ENCODE data around the gene MYLK.
"Not testable (repeated sequence)": the region's sequence is repeated elsewhere in the genome, so short reads cannot be mapped to it uniquely, and the experiment has no call there.

The MYLK gene

GRCh38 chr3:123722021-123722420, 162.1 kb downstream of the MYLK start:
- DNase-seq (ENCODE audit: low read depth), result no peak

GRCh38 chr3:123721095-123721689, 162.9 kb downstream of the MYLK start:
- DNase-seq (ENCODE audit: low read depth), result not testable (repeated sequence)

DNA sequence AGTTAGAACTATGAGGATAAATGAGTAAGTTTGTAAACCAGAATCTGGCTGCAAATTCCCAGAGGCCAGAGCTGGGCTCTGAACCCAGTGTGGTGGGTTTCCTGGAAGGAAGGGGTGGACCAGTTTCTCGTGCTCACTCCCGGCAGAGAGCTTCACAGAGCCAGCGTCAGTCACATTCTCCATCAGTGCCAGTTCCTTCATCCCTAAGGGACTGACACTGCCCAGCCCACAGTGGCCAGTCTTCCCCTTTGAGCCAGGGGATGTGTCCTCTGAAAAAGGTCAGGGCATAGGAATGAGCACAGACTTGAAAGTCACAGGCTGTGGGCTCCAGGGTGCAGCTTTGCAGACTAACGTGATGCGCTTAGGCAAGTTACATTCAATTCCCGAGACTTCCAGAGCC, 163.5 kb downstream of the MYLK start:
- no peak for DNase-seq (ENCODE audit: low read depth)

DNA sequence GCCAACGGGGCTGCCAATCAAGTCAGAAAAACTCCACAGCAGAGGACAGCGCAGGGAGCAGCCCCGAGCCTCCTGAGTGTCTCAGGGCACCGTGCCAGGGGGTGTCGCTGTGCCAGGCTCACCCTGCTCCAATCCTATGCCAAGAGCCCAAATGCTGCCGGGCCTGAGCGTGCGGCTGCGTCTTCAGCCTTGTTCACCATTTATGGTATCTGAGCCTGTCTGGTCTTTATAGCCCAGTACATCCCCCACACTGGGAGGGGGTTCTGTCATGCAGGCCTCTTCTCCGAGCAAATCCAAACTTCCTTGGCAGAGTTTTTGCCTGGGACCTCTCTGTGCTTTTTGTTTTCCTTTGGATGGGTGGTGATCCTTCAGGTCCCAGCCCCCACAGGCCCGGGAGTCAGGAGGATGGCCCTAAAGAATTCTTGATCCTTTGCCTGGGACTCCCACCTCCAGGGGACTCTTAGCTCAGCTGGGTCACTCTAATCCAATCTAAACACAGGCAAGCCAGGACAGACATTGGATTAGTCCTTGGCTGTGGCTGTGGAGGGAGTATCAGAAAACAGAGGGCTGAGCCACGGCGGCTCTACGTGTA, 164.2 kb downstream of the MYLK start:
- no peak for DNase-seq (ENCODE audit: low read depth)

DNA sequence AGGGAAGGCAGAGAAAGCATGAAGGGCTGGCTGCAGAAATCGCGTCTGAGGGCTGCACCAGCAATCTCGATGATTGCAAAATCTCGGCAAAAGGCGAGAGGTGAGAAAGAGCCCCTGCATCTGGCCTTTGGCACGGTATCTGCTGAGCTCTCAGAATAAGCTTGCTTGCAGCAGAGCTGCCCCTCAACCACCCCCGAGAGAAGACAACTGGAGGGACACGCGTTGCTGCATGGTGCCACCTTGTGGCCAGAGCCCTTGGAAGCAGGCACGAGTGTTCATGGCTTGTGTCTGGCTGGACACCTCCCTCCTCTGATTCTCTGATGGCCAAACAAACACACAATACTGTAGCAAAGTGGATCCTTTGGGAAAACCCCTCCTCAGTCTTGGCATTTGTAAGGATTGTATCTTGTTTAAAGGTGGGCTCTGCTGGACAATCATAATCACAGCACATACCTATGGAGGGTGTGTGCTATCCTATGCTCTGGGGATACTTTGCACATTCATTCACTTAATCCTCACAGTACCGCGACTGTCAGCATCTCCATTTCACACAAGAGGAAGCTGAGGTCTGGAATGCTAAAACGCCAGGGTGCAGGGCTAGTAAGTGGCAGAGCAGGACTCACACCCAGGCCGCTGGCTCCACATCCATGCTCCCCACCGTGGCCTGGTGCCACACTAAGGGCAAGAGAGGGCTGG, 164.9 kb downstream of the MYLK start:
- peak; percentile 80 for DNase-seq (ENCODE audit: low read depth)

DNA sequence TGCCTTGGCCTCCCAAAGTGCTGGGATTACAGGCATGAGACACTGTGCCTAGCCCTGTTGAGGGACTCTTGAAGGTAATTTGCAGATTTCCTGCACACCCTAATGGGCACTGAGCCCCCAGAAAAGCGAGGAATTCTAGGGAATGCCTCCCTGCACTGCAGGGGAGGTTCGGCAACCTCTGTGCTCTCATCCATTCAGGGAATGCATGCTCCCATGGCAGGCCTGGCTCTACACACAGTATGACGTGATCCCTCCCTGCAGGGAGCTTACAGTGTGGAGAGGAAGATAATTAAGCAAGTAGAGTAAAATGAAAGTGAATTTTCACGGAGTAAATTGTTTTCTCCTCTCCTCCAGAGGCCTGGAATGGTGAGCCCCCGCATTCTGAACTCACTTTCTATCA, 166.0 kb downstream of the MYLK start:
- DNase-seq (ENCODE audit: low read depth), result no peak

DNA sequence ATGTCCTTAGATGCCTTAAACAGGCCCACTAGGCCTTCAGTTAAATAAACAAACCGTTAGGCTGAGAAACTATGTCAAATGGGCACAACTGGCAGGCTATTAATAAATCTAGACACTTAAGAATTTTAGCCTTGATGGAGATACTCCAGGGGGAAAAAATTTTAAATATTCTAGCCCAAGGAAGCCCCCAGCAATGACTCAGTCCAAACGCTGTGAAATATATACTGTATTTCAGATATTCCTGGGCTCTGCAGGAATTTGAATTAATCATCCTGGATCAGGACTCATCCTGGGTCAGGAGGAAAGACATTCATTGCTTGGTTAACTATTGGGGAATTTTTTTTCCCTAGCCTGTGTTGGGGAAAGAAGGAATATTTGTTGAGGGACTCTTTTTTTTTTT, 166.7 kb downstream of the MYLK start:
- peak; percentile 88 for DNase-seq (ENCODE audit: low read depth)

DNA sequence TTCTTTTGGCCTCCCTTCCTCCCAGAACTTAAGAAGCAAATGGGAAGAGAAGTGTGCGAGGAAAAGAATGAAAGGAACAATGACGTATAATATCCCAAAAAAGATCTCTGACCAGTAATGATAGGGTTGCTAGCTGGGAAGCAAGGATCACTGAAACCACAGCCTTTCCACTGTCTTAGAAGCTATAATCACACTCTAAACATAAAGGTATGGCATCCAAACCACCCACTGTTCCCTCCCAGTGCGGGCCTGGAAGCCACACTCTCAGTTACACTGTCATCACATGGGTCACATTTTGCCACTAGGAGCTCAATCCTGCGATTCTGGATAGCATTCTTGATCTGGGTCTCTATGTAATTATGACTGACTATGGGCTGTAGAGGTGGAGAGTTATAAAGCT, 167.7 kb downstream of the MYLK start:
- no peak for DNase-seq (ENCODE audit: low read depth)

GRCh38 chr3:123713211-123713610, 170.9 kb downstream of the MYLK start:
- DNase-seq (ENCODE audit: low read depth), result no peak

DNA sequence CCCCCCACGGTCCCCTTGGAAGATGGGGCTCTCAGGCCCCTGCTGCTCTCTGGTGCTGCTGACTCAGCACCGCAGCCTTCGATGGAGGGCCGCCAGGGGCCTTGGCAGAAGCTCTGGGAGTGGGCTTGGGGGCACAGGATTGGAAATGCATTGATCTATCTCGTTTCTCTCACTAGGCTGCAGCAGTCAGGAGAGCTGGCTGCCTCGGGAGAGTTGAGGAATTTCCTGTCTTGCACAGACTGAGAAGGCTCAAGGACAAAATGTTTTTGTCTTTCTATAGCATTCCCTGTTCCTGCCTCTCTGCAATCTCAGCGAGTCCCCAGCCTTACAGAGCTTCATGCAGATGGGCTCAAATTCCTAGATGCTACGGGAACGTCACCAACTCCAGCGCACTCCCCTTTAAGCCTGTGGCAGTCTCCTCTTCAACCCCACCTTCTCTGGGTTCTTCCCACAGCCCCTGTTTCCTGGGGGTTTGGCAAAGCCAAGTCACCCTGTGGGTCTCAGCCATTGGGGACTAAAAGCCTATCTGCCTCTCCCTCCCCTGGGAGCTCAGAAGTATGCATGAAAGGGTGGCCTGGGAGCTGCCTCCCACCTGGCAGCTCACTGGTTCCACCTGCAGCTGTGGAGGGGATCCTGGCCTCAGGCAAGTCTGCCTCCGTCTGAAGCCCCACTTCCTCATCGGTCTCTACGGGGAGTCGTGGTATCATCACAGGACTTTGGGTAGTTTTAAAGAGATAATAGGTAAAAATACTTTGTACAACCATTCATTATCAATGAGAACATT, 171.9 kb downstream of the MYLK start:
- DNase-seq (ENCODE audit: low read depth), result no peak

DNA sequence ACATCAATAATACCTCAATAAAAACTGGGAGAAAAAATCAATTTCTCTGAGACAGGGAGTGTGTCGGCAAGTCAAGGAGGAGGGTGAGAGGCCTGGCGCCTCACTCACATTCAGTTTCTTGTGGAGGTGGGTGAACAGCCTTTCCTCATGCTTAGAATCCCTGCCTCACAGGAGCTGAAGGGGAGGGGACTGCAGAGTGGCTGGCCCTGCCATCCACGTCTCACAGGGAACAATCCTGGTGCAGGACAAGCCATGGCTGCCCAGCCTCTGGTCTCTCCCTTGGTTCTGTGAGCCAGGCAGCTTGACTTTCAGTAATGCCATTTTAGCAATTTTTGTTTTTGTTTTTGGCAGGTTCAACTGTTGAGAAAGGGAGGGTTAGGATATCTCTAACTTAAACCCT, 172.8 kb downstream of the MYLK start:
- no peak for DNase-seq (ENCODE audit: low read depth)

DNA sequence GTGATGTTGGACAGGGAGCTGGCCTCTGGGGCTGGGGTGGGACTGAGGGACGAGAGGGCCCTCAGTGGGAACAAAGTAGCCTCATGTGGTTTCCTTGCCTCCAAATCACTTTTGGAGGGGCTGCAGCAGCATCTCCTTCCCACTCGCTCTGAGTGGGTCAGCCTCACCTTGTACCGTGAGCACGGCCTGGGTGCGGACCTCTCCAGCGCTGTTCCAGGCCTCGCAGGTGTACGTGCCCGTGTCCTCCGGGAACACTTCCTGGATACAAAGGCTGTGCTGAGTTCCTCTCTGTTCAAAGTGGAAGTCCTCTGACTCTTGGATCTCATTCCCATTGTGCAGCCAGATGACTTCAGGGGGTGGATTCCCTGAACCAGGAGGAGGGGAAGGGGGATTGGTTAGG, 175.6 kb downstream of the MYLK start:
- DNase-seq (ENCODE audit: low read depth), result no peak

- DNase-seq (ENCODE audit: low read depth), result not testable (repeated sequence)
Measured at GRCh38 chr3:123707641-123708040, 176.5 kb downstream of the MYLK start.

- peak; percentile 29 for DNase-seq (ENCODE audit: low read depth)
Measured at GRCh38 chr3:123706871-123707270, 177.3 kb downstream of the MYLK start.

DNA sequence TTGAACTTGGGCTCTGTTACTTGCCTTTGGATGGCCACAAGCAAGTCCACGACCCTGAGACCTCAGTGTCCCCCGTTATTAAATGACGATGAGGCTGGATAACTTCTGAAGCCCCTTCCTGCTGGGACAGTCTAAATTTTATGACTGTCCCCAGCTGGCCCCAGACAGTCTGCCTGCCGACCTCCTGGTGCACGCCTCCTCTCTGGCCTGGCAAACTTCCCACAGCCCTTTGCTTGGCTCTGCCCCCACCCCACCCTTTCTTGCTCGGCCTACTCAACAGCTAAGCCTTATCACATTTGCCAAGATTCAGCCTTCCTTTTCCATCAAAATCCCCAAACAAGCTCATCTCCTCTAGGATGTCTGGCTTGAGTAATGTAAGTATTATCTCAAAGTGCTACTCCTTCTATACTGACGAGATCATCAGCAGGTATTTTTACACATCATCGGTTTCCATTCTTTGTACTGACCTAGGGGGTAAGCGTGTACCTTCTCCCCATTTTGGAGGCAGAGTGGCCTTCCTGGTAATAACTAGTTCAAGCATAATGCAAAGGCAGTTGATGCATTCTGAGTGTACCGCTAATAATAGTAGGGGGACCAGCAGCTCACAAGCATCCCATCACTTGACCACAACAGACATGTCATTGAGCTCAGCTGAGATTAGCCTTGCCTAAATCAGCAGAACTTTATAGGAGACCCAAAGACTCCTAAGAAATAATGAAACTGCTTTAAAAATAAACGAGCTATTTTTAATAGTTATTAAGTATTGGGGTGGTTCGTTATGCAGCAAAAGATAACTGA, 178.4 kb downstream of the MYLK start:
- DNase-seq (ENCODE audit: low read depth), result no peak

DNA sequence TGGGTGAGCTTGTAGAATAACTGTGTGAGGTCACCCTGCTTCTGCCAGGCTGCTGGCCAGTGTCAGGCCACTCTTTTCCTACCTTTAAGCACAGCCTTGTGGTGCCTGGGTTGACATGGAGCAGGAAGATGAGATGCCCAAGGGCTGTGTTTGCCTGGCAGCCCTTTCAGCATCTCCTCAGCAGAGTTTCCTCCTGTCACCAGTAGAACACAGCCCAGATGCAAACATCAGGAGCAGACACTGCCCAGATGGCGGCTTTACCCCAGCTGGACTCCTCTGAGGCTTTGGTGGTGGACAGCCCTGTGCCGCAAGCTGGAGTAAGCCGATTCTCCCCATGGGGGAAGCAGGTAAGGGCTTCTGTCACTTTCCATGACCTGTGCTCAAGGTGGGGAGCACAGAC, 180.5 kb downstream of the MYLK start:
- DNase-seq (ENCODE audit: low read depth), result not testable (repeated sequence)

GRCh38 chr3:123702720-123703119, 181.4 kb downstream of the MYLK start:
- no peak for DNase-seq (ENCODE audit: low read depth)

DNA sequence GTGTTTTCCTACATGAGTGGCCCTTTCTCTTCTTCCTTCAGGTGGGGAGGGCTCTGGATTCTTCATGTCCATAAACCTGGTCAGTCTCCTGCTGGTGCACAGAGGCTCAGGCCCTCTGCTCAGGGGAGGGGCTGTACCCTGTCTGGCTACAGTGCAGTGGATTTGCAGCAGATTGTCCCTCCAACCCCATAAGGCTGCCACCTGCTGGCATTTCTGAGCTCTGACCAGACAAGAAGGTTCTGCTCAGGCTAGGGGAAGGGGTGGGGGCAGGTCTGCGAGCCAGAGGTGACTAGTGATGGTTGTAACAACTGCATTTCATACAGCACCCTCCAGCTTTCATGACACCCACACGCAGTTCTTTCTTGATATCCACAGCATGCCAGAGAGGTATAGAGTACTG, 182.1 kb downstream of the MYLK start:
- DNase-seq (ENCODE audit: low read depth), result peak; percentile 74

DNA sequence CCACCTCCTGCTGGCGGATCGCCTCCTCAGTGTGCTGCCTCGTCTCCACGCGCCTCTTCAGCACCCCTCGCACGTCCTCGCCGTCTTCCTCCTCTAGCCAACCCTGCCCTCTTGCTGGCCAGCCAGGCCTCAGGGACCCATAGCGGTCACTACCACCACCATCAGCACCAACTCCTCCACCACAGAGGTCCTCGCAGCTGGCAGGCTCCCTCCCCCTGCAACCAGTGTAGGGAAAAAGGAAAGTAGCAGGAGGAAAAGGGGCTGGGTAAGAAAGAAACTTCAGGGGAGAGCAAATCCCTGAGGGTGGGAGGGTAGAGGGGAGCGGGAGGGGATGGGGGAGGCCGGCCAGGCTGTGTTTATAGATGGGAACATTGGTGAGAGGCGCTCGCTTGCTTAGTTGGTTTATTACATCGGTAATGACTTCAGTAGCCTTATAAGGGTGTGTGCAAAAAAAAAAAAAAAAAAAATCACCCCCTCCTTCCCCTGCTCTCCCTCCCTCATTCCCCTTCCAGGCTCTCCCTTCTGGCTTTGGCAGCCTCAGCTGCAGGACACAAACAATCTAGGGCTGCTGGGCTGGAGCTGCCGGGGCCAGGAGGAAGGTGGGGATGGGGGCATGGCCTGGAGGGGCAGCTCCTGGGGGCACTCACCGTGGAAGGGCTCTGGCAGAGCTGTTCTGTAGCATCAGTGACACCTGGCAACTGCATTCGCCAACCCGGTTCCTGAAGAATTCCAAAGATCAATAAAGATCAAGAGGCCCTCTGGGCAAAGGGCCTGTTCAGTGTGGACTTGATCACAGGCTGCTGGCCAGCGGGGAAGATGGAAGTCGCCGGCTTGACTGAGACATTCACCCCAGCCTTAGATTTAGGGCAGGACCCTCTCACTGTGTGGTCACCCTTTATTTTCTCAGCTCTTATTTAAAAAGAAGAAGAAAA, 183.1 kb downstream of the MYLK start:
- no peak for DNase-seq (ENCODE audit: low read depth)

DNA sequence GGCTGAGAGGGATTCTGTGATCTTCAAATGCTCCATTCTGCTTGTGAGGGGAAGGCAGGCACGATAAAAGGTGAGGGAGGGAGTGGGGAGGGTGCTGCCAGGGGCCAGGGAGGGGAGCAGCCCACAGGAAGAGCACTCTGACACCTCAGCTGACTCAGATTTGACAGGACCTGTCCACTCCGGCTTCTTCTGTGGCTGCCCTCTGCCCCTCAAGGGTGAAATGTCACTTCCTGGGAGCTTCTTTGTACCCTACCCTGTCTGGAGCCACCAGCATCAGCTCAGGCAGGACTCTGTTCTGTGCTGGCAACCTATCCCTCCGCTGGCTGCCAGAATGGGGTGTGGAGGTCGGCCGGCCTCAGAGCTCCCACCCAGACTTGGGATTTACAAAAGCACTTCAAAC, 185.3 kb downstream of the MYLK start:
- no peak for DNase-seq (ENCODE audit: low read depth)

DNA sequence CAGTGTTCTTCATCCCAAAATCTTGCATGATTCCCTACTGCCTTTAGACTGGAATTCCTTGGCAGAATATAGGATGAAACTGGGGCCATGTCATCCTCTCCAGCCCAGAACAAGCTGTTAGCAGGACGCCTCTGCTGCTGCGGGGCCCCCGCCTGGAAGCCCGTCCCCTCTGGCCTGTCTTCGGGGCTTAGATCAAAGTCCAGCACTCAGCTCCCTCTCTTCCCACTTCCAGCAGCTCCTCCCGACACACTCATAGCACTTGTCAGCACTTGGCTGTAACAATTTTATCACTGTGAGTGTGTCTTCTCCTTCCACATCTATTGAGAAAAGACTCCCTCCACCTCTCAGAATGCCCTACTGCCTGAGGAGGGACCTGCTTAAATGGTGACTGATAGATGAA, 187.3 kb downstream of the MYLK start:
- no peak for DNase-seq (ENCODE audit: low read depth)
